DOHH2 (cell line): Measurements from ENCODE around the gene NANOS1.

Source experiments
- H3F3A ChIP-seq: fragments of 200-600 bp; sonication (generic), shearing (Covaris generic); 2 replicates; pipeline ENCODE4 v1.6.0; 2016; ENCODE audit warnings: antibody characterized with exemption, mild to moderate bottlenecking; ENCODE audit not compliant: control insufficient read depth, insufficient read depth
- H3K27ac ChIP-seq: fragments of 200-600 bp; sonication (generic); 2 replicates; pipeline ENCODE4 v1.5.1; 2014; ENCODE audit warnings: low read depth, mild to moderate bottlenecking, low read length, moderate library complexity
- H3K27me3 ChIP-seq: fragments of 200-600 bp; sonication (generic); 2 replicates; pipeline ENCODE4 v1.6.1; 2014; ENCODE audit warnings: mild to moderate bottlenecking, low read length, mixed read lengths; ENCODE audit not compliant: control insufficient read depth
- H3K36me3 ChIP-seq: fragments of 200-600 bp; sonication (generic); 2 replicates; pipeline ENCODE4 v1.6.1; 2014; ENCODE audit warnings: mild to moderate bottlenecking, low read length, moderate library complexity, mixed read lengths; ENCODE audit not compliant: control insufficient read depth
- H3K4me1 ChIP-seq: fragments of 200-600 bp; sonication (generic); 2 replicates; pipeline ENCODE4 v1.6.1; 2014; ENCODE audit warnings: mild to moderate bottlenecking, low read length, mixed read lengths; ENCODE audit not compliant: control insufficient read depth
- H3K4me2 ChIP-seq: fragments of 200-600 bp; sonication (generic); 2 replicates; pipeline ENCODE4 v1.6.0; 2014; ENCODE audit warnings: mild to moderate bottlenecking, low read length, moderate library complexity
- H3K4me3 ChIP-seq: fragments of 200-600 bp; sonication (generic); 2 replicates; pipeline ENCODE4 v1.5.1; 2014; ENCODE audit warnings: mild to moderate bottlenecking, low read length, mixed read lengths
- H3K79me2 ChIP-seq: fragments of 200-600 bp; sonication (generic); 2 replicates; pipeline ENCODE4 v1.6.1; 2014; ENCODE audit warnings: mild to moderate bottlenecking, low read length, mixed read lengths; ENCODE audit not compliant: control insufficient read depth
- H3K9me2 ChIP-seq: fragments of 200-600 bp; sonication (generic); replicated peaks from 2 replicates; pipeline ENCODE4 v1.6.1; 2014; ENCODE audit warnings: mild to moderate bottlenecking, low read length, mixed read lengths; ENCODE audit not compliant: control insufficient read depth
- H3K9me3 ChIP-seq: fragments of 200-600 bp; sonication (generic); 2 replicates; pipeline ENCODE4 v1.6.1; 2014; ENCODE audit warnings: antibody characterized with exemption, low read length, mixed read lengths; ENCODE audit not compliant: control insufficient read depth, insufficient read depth
- H4K20me1 ChIP-seq: fragments of 200-600 bp; sonication (generic); 2 replicates; pipeline ENCODE4 v1.6.0; 2014; ENCODE audit warnings: low read depth, mild to moderate bottlenecking, antibody characterized with exemption, low read length, moderate library complexity; ENCODE audit not compliant: control insufficient read depth, insufficient read depth
- EZH2phosphoT487 ChIP-seq: fragments of 200-600 bp; sonication (generic); IDR thresholded peaks from 2 replicates; pipeline ENCODE4 v1.6.1; 2017; ENCODE audit warnings: borderline replicate concordance, mild to moderate bottlenecking, antibody characterized with exemption, low read length, moderate library complexity, mixed read lengths
- TF ChIP-seq, protein P1 (sequence below): fragments of 200-600 bp; sonication (generic); IDR thresholded peaks from one replicate; pipeline ENCODE4 v1.5.1; 2014; ENCODE audit warnings: antibody characterized with exemption, mild to moderate bottlenecking, low read depth, low read length; ENCODE audit not compliant: poor library complexity, severe bottlenecking

NANOS1 gene

DNA sequence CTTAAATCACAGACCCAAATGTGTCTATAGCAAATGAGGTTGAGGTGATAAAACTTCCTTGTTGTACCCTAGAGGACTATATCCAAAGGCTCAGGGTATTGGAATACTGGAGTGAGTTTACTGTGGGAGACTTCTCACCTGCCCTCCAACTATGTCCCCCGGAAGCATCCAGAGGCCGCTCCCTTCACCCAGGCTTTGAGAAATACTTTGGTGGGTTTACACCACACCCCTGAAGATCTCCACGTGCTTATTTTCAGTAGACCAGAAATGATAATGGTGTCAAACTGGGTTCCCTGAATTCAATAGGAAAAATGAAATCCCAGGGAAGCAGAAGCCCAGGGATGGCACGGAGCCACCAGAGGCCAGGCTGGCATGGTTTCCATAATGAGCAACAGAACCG is 31.3 kb upstream of the NANOS1 start:
- Histone ChIP-seq H4K20me1 (no peaks in the 10 kb centered on the region), H3K27ac (no peak overlapping the region), H3F3A (no peaks in the 10 kb centered on the region), H3K9me3 (no peaks in the 10 kb centered on the region), H3K9me2 (no peaks in the 10 kb centered on the region), H3K36me3 (no peaks in the 10 kb centered on the region), H3K4me3 (no peak overlapping the region), H3K79me2 (no peaks in the 10 kb centered on the region), H3K4me2 (no peak overlapping the region), H3K27me3 (peaks cover 7% of the 10 kb centered on the region), H3K4me1 (no peaks in the 10 kb centered on the region)
- TF ChIP-seq EZH2phosphoT487: no peak
- TF ChIP-seq, protein P1, sequence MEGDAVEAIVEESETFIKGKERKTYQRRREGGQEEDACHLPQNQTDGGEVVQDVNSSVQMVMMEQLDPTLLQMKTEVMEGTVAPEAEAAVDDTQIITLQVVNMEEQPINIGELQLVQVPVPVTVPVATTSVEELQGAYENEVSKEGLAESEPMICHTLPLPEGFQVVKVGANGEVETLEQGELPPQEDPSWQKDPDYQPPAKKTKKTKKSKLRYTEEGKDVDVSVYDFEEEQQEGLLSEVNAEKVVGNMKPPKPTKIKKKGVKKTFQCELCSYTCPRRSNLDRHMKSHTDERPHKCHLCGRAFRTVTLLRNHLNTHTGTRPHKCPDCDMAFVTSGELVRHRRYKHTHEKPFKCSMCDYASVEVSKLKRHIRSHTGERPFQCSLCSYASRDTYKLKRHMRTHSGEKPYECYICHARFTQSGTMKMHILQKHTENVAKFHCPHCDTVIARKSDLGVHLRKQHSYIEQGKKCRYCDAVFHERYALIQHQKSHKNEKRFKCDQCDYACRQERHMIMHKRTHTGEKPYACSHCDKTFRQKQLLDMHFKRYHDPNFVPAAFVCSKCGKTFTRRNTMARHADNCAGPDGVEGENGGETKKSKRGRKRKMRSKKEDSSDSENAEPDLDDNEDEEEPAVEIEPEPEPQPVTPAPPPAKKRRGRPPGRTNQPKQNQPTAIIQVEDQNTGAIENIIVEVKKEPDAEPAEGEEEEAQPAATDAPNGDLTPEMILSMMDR: no peak

DNA sequence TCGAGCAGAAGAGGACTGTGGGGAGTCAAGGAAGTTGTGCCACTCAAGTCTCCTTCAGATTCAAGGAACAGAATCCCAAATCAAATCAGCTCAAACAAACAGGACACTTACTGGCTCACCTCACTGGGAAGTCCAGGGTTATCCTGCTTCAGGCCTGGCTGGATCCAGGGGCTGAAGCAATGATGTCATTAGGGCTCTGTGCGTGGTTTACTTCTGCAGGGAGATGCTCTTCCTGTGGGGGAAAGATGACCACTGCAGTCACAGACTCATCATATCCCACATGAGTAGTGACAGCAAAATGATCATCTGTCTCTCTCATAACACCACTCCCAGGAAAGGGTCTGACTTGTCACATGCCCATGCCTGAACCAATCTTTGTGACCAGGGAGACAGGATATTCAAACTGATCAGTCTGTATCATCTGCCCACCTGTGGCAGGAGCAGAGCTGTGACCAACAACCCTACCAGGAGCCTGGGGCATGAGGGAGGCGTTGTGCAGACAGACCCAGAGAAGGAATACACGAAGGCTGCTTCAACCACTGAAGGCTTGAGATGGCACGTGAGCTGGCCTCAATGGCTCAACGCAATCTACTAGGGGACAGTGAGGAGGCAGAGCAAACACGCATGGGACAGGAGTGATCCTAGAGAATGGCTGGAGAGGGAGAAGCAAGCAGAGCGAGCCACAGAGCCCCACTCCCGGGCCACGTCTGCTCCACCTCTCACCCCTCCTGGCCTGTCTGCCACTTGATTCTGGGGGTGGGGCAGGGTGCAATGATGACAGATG is 27.6 kb upstream of the NANOS1 start:
- peaks cover 14% of the 10 kb centered on the region for H3K27me3 ChIP-seq
- TF ChIP-seq EZH2phosphoT487: no peak
- TF ChIP-seq, protein P1: no peak
- H3K4me1 ChIP-seq: no peaks in the 10 kb centered on the region
- H3K4me3 ChIP-seq: no peak overlapping the region
- H3K79me2 ChIP-seq: no peaks in the 10 kb centered on the region
- no peaks in the 10 kb centered on the region for H3K36me3 ChIP-seq
- no peak overlapping the region for H3K27ac ChIP-seq
- no peaks in the 10 kb centered on the region for H3K9me2 ChIP-seq
- no peak overlapping the region for H3K4me2 ChIP-seq
- no peaks in the 10 kb centered on the region for H3K9me3 ChIP-seq
- H3F3A ChIP-seq: no peaks in the 10 kb centered on the region
- H4K20me1 ChIP-seq: no peaks in the 10 kb centered on the region

DNA sequence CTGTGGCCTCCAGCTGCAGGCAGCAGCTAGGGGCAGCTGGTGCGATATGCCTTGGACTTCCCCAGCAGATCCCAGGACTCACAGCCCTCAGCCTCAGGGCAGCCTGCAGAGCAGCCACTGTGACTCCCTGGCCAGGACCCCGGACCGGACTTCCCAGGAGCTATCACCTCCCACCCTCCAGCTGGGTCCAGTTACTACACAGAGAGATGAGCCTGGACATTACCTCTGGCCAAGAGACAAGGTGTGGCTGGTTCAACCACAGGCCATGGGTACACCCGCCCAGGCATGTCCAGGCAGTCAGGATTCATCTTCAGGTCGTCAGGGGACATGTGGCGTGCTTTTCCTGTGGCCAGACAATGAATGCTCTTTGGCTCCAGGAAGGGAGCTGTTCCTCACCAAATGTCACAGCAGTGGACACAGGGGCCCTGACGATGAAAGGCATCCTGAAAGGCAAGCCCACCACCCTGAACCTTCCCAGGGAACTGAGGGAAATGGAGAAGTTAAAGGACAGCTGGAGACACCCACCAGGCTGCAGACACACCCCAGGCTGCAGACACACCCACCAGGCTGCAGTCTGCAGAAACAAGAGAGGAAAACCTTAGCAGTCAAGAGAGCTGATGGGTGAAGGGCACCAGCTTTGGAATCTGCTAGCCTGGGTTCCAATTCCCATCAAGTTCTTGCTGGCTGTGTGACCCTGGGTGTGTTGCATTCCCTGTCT is 25.8 kb upstream of the NANOS1 start:
- H3K4me2 ChIP-seq: no peak overlapping the region
- H4K20me1 ChIP-seq: no peaks in the 10 kb centered on the region
- no peaks in the 10 kb centered on the region for H3K36me3 ChIP-seq
- peaks cover 14% of the 10 kb centered on the region for H3K27me3 ChIP-seq
- no peaks in the 10 kb centered on the region for H3K9me2 ChIP-seq
- H3K4me3 ChIP-seq: no peak overlapping the region
- H3F3A ChIP-seq: no peaks in the 10 kb centered on the region
- H3K27ac ChIP-seq: no peak overlapping the region
- no peaks in the 10 kb centered on the region for H3K79me2 ChIP-seq
- TF ChIP-seq, protein P1: no peak
- no peak for TF ChIP-seq EZH2phosphoT487
- no peaks in the 10 kb centered on the region for H3K9me3 ChIP-seq
- no peaks in the 10 kb centered on the region for H3K4me1 ChIP-seq
